ENCODE results near the gene MB. TPM values are rescaled to one million over a fixed set of nuclear protein-coding genes. Genes with fewer than 3 reads are reported as not detected.

Gene MB
- total and polyA plus RNA-seq, 2 donors (not counting 1 experiment from before 2014, with no cell fraction given): not detected

DNA sequence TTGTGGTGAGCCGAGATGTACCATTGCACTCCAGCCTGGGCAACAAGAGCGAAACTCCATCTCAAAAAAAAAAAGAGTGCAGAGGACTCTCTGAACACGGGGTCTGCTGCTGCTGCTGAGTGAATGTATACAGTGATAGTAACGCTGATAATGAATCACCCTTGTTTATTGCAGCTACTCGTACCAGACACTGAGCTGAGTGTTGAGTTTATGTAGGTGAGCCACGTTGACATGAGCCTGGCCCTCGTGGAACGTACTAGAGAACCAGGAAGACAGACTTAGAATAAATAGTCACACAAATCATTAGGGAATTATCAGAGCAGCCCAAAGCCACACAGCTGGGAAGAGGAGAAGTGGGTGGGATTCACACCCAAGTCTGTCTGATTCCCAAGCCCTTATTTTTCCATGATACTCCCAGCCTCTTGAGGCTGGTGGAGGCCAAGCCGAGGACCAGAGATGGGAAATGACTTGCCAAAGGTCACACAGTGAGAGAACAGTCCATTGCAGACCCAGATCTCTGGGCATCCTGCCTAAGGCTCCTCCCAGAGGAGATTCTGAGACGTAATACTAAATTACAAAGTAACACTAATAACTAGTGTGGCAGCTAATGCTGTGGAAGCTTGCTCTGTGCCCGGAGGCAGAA is 34.8 kb downstream of the MB start:
- Histone ChIP-seq H3K9ac (ENCODE audit: low read length) (no peak overlapping the region), H3K27me3 (replicated peaks in 1 of 4; ENCODE audit: control extremely low read depth in 1 of 4, control insufficient read depth in 3 of 4, insufficient read depth in 4 of 4, low read length in 3 of 4) (no peaks in the 10 kb centered on the region), H3K9me3 (ENCODE audit: control extremely low read depth in 1 of 3, control insufficient read depth in 2 of 3, insufficient read depth in 1 of 3, low read length in 2 of 3) (no peaks in the 10 kb centered on the region), H3K79me2 (ENCODE audit: control insufficient read depth, insufficient read depth, low read length) (no peaks in the 10 kb centered on the region), H2AFZ (ENCODE audit: insufficient read depth, low read depth, low read length, poor library complexity, severe bottlenecking) (no peak overlapping the region), H3K4me3 (ENCODE audit: control extremely low read depth in 1 of 5, extremely low read depth in 1 of 5, insufficient read depth in 1 of 5, low read depth in 2 of 5, low read length in 4 of 5) (no peak overlapping the region), H3K36me3 (replicated peaks in 1 of 2; ENCODE audit: control extremely low read depth in 1 of 2, control insufficient read depth in 1 of 2, extremely low read depth in 1 of 2, insufficient read depth in 2 of 2, low read length in 1 of 2) (no peaks in the 10 kb centered on the region), H3K4me2 (replicated peaks; ENCODE audit: low read depth, low read length, poor library complexity, severe bottlenecking) (no peak overlapping the region), H4K20me1 (ENCODE audit: control insufficient read depth, insufficient read depth, low read length, poor library complexity, severe bottlenecking) (no peaks in the 10 kb centered on the region), H3K4me1 (ENCODE audit: control insufficient read depth in 2 of 2, insufficient read depth in 2 of 2, low read length in 2 of 2) (peaks cover 0 to 7% of the 10 kb centered on the region in 2 donors), H3K27ac (ENCODE audit: low read length in 2 of 2) (no peak overlapping the region)
- H3K27me3 Mint-ChIP-seq: no peaks in the 10 kb centered on the region
- POLR2A ChIA-PET: no interaction called here
- no peak for ATAC-seq (ENCODE audit: low read depth)
- CTCF ChIA-PET: interaction anchor here (0.7 to 6.3 kb wide), 16 partner anchors 7 to 543 kb away, joined by 3 to 136 read pairs (median 4); partner anchors contain the start of gene RASD2
- H3K27ac Mint-ChIP-seq: no peak overlapping the region
- intact Hi-C loops (cut with micrococcal nuclease): loop anchor here (2.0 to 10.0 kb wide), 2 partner anchors 152 to 542 kb away; no protein-coding TSS in a partner anchor
- H3K4me3 Mint-ChIP-seq: no peak overlapping the region
- no peaks in the 10 kb centered on the region for H3K9me3 Mint-ChIP-seq (ENCODE audit: insufficient read depth)
- 93% methylated on average over 3 of the region's 11 CpGs for WGBS (ENCODE audit: insufficient coverage)
- TF ChIP-seq EZH2 (IDR thresholded peaks at IDR 0.05; ENCODE audit: borderline replicate concordance, insufficient read depth, low read depth, low read length, poor library complexity, severe bottlenecking): no peak
- TF ChIP-seq, protein P1, sequence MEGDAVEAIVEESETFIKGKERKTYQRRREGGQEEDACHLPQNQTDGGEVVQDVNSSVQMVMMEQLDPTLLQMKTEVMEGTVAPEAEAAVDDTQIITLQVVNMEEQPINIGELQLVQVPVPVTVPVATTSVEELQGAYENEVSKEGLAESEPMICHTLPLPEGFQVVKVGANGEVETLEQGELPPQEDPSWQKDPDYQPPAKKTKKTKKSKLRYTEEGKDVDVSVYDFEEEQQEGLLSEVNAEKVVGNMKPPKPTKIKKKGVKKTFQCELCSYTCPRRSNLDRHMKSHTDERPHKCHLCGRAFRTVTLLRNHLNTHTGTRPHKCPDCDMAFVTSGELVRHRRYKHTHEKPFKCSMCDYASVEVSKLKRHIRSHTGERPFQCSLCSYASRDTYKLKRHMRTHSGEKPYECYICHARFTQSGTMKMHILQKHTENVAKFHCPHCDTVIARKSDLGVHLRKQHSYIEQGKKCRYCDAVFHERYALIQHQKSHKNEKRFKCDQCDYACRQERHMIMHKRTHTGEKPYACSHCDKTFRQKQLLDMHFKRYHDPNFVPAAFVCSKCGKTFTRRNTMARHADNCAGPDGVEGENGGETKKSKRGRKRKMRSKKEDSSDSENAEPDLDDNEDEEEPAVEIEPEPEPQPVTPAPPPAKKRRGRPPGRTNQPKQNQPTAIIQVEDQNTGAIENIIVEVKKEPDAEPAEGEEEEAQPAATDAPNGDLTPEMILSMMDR (IDR thresholded peaks at IDR 0.05): no peak
- DNase-seq: no peak
- H3K4me1 Mint-ChIP-seq: no peaks in the 10 kb centered on the region

DNA sequence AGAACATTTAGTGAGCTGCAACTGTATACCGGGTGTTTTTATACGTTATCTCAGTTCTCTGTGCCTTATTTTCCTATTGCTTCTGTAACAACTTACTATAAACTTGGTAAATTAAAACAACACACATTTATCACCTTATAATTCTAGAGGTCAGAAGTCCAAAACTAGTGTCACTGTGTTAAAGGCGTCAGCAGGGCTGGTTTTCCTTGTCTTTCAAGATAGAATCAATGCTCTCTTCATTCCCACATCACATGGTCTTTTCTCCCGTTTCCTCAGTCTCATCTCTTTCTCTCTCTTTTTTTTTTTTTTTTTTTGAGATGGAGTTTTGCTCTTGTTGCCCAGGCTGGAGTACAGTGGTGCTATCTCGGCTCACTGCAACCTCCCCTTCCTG is 36.1 kb downstream of the MB start:
- Mint-ChIP-seq H3K9me3 (ENCODE audit: insufficient read depth) (no peaks in the 10 kb centered on the region), H3K27ac (no peak overlapping the region), H3K4me3 (no peak overlapping the region), H3K4me1 (no peaks in the 10 kb centered on the region), H3K27me3 (no peaks in the 10 kb centered on the region)
- no peaks in the 10 kb centered on the region for H3K79me2 ChIP-seq (ENCODE audit: control insufficient read depth, insufficient read depth, low read length)
- H3K4me2 ChIP-seq (replicated peaks; ENCODE audit: low read depth, low read length, poor library complexity, severe bottlenecking): no peak overlapping the region
- H3K9ac ChIP-seq (ENCODE audit: low read length): no peak overlapping the region
- no peaks in the 10 kb centered on the region for H4K20me1 ChIP-seq (ENCODE audit: control insufficient read depth, insufficient read depth, low read length, poor library complexity, severe bottlenecking)
- intact Hi-C loops (cut with micrococcal nuclease): loop anchor here (10.0 kb wide), 1 partner anchor 544 kb away; no protein-coding TSS in a partner anchor
- TF ChIP-seq EZH2 (IDR thresholded peaks at IDR 0.05; ENCODE audit: borderline replicate concordance, insufficient read depth, low read depth, low read length, poor library complexity, severe bottlenecking): no peak
- TF ChIP-seq, protein P1 (IDR thresholded peaks at IDR 0.05): no peak
- H2AFZ ChIP-seq (ENCODE audit: insufficient read depth, low read depth, low read length, poor library complexity, severe bottlenecking): no peak overlapping the region
- H3K4me3 ChIP-seq (ENCODE audit: control extremely low read depth in 1 of 5, extremely low read depth in 1 of 5, insufficient read depth in 1 of 5, low read depth in 2 of 5, low read length in 4 of 5): no peak overlapping the region
- CTCF ChIA-PET: interaction anchor here (1.0 to 6.3 kb wide), 6 partner anchors 9 to 544 kb away, joined by 3 to 136 read pairs (median 7); no protein-coding TSS in a partner anchor
- no peak overlapping the region for H3K27ac ChIP-seq (ENCODE audit: low read length in 2 of 2)
- ATAC-seq (ENCODE audit: low read depth): no peak
- no peaks in the 10 kb centered on the region for H3K9me3 ChIP-seq (ENCODE audit: control extremely low read depth in 1 of 3, control insufficient read depth in 2 of 3, insufficient read depth in 1 of 3, low read length in 2 of 3)
- 100% methylated on average over 1 of the region's 5 CpGs for WGBS (ENCODE audit: insufficient coverage)
- POLR2A ChIA-PET: no interaction called here
- peaks cover 0 to 7% of the 10 kb centered on the region in 2 donors for H3K4me1 ChIP-seq (ENCODE audit: control insufficient read depth in 2 of 2, insufficient read depth in 2 of 2, low read length in 2 of 2)
- DNase-seq: no peak
- no peaks in the 10 kb centered on the region for H3K36me3 ChIP-seq (replicated peaks in 1 of 2; ENCODE audit: control extremely low read depth in 1 of 2, control insufficient read depth in 1 of 2, extremely low read depth in 1 of 2, insufficient read depth in 2 of 2, low read length in 1 of 2)
- no peaks in the 10 kb centered on the region for H3K27me3 ChIP-seq (replicated peaks in 1 of 4; ENCODE audit: control extremely low read depth in 1 of 4, control insufficient read depth in 3 of 4, insufficient read depth in 4 of 4, low read length in 3 of 4)
